GM18520 (cell line): ENCODE data around the gene HLA-DQA2.
"Not testable (repeated sequence)": the region's sequence is repeated elsewhere in the genome, so short reads cannot be mapped to it uniquely, and the experiment has no call there.

ENCODE experiments used
- ATAC-seq: cut with Tn5 transposase; IDR thresholded peaks from one replicate; pipeline ENCODE4 v1.9.1; 2021; ENCODE audit not compliant: unreplicated experiment

HLA-DQA2 gene

DNA sequence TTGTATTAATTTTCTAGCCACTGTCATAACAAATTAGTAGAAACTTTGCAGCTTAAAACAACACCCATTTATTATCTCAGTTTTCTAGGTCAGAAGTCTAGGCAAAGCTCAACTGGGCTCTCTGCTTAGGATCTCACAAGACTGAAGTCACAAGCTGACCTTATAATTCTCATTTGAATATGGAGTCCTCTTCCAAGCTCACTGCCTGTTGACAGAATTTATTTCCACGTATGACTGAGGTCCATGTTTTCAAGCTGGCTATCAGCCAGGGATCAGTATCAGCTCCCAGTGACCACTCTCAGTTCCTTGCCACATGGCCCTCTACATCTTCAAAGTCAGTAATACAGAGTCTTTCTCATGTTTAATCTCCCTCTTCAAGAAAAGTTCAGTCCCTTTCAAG is 33.9 kb downstream of the HLA-DQA2 start:
- ATAC-seq = no peak

DNA sequence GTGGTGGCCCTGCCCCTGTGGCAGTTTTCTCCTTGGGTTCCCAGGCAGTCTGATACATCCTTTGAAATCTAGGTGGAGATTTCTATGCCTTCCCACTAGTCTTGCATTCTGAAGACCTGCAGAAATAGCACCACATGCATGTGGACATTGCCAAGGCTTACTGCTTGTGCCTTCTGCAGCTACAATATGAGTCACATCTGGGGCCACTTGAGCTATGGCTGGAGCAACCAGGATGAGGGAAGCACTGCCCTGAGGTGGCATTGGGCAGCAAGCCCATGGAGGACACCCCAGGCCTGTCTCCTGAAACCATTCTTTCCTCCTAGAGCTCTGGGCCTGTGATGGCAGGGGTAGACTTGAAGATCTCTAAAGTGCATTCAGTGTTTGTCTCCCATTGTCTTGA is 37.8 kb downstream of the HLA-DQA2 start:
- ATAC-seq = no peak

DNA sequence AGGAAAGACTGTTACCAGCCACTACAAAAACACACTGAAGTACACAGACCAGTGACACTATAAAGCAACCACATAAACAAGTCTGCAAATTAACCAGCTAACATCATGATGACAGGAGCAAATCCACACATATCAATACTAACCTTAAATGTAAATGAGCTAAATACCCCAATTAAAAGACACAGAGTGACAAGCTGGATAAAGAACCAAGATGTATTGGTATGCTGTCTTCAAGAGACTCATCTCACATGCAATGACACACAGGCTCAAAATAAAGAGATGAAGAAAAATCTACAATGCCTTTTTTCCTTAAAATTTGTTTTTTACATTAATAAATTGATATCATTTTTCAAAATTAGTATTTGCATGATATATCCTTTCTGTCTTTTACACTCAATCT is 41.7 kb downstream of the HLA-DQA2 start:
- not testable (repeated sequence) for ATAC-seq

DNA sequence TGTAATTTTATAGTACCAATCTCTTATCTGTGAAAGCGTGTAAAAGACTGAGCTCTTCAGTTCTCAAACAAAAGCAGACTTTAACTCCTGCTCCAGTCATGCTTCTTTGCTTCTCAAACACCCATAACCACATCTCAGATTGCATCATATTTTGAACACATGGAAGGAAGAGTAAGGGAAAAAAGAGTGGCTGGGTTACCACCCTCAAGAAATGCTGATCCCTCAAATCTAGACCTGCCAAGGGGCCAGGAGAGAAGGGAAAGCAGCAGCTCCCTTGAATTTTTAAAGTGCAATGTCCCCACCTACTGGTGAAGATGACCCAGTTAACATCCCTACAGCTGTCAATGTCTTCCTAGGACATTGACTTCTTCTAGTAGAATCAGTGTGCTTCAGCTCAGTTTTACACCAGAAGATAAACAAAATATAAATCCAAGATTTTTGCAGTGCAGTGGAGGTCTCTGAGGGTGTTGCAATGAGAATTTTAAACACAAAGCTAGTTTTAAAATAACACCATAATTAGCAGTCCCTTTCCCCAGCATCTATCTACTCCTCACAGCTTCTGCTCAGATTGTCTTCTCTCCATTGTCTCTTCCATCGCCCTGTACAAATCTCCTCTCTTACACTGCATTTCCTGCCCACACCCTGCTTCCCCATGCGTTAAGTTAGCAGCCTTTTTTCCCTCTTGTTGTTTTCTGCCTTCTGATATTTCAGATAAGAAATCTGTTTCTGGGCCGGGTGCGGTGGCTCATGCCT is 44.8 kb downstream of the HLA-DQA2 start:
- no peak for ATAC-seq

DNA sequence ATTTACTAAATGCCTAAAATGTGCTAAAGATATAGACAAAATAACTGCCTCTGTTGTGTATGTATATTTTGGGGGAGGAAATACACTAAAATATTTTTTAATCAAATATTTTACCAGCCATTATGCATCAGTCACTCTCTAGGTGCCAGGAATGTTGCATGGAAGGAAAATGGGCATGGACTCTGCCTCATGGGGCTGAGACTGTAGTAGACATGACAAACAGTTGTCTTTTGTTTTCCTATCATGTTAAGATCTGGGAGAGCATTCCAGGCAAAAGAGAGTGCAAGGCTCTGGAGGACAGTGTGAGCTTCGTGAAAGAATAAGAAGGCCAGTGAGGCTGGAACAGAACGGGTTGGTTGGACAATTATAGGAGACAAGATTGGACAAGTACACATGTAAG is 49.1 kb downstream of the HLA-DQA2 start:
- no peak for ATAC-seq

DNA sequence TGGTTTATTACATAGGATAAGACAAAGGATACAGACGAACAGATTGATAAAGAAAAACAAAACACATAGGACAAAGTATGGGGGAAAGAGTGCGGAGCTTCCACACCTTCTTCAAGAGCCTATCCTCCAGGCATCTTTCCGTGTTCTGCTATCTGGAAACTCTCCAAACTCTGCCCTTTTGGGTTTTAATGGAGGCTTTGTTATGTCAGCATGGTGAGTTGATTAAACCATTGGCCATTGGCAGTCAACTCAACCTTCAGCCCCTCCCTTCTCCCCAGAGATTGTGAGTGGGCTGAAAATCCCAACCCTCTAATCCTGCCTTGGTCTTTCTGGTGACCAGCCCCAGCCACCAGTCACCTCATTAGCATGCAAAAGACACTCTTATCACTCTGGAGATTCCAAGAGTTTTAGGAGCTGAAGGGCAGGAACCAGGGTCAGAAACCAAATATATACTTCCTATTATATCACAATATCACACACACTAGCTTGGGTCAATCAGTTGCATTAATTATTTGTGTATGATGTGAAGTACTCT is 51.8 kb downstream of the HLA-DQA2 start:
- no peak for ATAC-seq

DNA sequence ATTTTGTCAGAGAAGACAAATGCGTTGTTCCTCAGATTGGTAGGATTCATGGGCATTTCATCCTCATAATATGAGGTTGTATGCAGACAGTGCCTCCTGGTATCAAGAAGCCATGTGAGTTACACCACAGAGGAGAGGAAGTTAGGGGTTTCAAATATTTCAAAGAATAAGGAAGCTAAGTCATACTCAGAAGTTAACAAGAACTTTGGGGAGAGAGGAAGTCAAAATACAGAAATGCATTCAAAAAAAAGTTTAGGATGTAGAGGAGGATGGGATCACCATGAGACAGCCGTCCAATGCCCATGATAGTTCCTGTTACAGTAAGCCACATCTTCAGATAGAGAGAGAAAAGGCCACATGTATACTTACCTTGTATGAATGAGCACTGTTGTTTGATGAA is 53.3 kb downstream of the HLA-DQA2 start:
- ATAC-seq = no peak
